ENCODE measurements around the gene KYNU. TPM values are rescaled to one million over a fixed set of nuclear protein-coding genes. Genes with fewer than 3 reads are reported as not detected.
A peak's percentile ranks its signal among the peaks of the same experiment; 100 is the strongest.
"Not testable (repeated sequence)": the region's sequence is repeated elsewhere in the genome, so short reads cannot be mapped to it uniquely, and the experiment has no call there.

KYNU gene
- total RNA-seq, 1 experiment from 2014 or later: 0.31 TPM

DNA sequence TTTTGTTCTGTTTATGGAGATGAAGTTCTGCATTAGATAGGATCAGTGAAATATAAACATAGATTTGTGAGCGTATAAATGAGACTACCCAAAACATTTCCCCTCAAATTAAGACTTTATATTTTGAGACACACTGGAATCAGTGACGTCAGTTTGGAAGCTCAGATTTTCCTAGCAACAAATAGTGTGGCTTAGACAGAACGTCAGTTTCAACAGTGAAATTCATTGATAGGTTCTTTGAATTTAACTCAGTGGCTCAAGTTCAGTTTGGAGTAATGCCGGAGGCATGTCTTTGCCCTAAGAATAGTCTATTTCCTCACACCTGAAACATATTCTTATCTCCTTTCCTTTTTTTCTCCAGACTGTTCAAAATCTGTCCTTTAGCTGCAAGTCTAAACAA lies 138.2 kb downstream of the KYNU start:
- no peak for DNase-seq
- H3K27me3 ChIP-seq (ENCODE audit: control insufficient read depth, insufficient read depth, low read length): no peaks in the 10 kb centered on the region
- H3K4me3 ChIP-seq (ENCODE audit: insufficient read depth, low read depth, low read length): no peak overlapping the region

DNA sequence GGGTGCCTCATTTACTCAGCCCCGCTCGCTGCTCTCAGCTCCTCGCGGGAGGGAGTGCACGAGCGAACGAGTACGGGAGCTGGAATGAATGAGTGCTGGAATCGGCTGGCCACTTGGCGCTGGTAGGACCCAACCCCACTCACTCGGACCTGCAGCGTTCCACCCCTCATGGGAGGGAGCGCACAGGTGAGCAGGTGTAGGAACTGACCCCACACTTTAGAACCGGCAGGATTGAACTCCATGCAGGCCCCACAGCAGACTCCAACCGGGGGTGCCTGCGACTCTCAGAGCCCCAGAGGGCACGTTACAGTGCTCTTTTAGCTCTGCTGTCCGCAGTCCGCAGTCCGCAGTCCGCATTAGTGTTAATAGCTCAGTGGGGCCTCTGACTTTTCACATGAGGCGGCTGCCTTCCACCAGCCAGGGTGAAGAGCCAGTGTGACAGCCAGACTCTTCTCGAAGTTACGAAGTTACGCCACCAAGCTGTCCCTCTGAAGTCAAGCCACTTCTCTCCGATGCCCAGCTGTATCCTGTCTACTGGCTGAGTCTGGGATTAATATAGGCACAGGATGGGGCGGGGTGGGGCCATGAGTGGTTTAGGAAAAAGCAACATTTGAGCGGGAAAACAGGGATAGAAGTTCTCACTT lies 149.1 kb downstream of the KYNU start:
- no peaks in the 10 kb centered on the region for H3K36me3 ChIP-seq (replicated peaks; ENCODE audit: control insufficient read depth, insufficient read depth, low read length)
- no peaks in the 10 kb centered on the region; the same call in 1 of the 2 replicates for H3K27me3 ChIP-seq (ENCODE audit: control insufficient read depth, insufficient read depth, low read length)
- DNase-seq: peak; percentile 10
- H3K4me3 ChIP-seq (ENCODE audit: insufficient read depth, low read depth, low read length): peak overlapping the region; percentile 40

More for the DNA sequence above, 138.2 kb downstream of the KYNU start:
- no peaks in the 10 kb centered on the region for H3K36me3 ChIP-seq (replicated peaks; ENCODE audit: control insufficient read depth, insufficient read depth, low read length)

DNA sequence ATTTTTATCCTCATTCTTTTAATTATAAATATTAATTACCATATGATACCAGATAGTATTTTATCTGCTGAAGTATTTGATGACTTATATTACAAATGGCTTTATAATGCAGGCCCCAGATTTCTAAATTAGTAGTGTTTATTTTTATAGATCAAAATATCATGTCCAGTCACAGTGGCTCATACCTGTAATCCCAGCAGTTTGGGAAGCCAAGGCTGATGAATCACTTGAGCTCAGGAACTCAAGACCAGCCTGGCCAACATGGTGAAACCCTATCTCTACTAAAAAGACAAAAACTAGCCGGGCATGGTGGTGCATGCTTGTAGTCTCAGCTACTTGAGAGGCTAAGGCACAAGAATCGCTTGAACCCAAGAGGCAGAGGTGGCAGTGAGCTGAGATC lies 151.7 kb downstream of the KYNU start:
- H3K27me3 ChIP-seq (ENCODE audit: control insufficient read depth, insufficient read depth, low read length): no peaks in the 10 kb centered on the region; the same call in 1 of the 2 replicates
- no peak for DNase-seq
- no peaks in the 10 kb centered on the region for H3K36me3 ChIP-seq (replicated peaks; ENCODE audit: control insufficient read depth, insufficient read depth, low read length)
- no peak overlapping the region for H3K4me3 ChIP-seq (ENCODE audit: insufficient read depth, low read depth, low read length)

DNA sequence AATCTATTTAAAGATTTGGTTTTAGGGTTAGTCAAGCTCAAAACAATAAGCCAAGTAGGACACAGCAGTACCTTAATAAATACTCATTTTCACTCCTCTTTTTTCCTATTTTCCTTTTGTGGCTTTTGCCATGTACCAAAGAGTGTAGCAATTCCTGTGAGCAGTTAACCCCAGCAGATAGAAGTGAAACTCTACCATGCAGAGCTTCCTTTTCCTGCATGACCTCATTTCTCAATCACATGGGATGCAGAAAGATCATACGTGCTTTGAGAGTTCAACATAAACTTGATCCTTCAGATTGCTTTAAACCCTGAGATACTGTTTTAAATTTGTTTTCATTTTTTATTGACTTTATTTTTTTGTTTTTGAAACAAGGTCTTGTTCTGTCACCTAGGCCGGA lies 152.7 kb downstream of the KYNU start:
- DNase-seq: no peak
- no peak overlapping the region for H3K4me3 ChIP-seq (ENCODE audit: insufficient read depth, low read depth, low read length)
- H3K36me3 ChIP-seq (replicated peaks; ENCODE audit: control insufficient read depth, insufficient read depth, low read length): no peaks in the 10 kb centered on the region
- H3K27me3 ChIP-seq (ENCODE audit: control insufficient read depth, insufficient read depth, low read length): no peaks in the 10 kb centered on the region; the same call in 1 of the 2 replicates

DNA sequence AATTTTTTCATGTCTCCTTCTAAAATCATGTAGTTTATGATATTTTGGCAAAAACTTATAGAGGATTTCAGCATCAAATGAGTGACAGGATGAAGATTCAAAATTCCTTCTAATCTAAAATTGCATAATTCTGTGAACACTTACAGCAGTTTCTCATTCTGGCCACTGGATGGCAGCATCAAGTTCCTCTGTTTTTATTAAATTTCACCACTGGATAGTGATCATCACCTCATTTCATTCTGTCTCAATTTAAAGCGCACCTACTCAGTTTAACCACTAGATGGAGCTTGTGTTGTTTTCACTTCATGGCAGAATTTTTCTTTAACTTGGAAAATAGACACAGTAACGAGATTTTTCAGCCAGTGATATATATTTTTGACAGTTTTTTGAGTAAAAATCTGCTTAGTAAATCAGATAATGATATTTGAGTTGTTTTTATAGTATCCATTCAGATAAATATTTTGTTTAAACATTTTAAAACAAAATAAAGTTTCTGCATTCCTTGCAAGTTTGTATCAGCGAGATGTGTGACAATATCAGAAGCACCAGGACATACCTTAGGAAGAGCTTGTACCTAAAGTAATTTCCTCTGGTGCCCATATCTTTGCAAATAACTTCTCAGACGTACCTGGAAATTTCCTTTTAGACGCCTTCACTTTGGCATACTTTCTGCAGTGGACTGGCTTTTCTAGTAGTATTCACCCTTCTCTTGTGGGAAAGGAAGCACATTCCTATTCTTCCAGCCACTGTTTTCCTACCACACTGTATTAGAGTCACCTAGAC lies 157.0 kb downstream of the KYNU start:
- no peaks in the 10 kb centered on the region for H3K36me3 ChIP-seq (replicated peaks; ENCODE audit: control insufficient read depth, insufficient read depth, low read length)
- peak; percentile 31 for DNase-seq
- H3K27me3 ChIP-seq (ENCODE audit: control insufficient read depth, insufficient read depth, low read length): no peaks in the 10 kb centered on the region

DNA sequence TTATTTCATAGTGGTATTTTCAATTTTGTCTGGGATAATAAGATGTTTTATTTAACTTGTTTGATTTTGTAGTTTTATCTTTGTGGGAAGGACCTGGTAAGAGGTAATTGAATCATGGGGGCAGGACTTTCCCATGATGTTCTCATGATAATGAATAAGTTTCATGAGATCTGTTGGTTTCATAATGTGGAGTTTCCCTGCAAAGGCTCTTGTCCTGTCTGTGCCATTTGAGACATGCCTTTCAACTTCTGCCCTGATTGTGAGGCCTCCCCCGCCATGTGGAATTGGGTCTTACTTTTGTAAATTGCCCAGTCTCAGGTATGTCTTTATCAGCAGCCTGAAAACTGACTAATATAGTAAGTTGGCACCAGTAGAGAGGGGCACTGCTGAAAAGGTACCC lies 174.0 kb downstream of the KYNU start:
- no peaks in the 10 kb centered on the region for H3K36me3 ChIP-seq (replicated peaks; ENCODE audit: control insufficient read depth, insufficient read depth, low read length)
- H3K4me3 ChIP-seq (ENCODE audit: insufficient read depth, low read depth, low read length): no peak overlapping the region
- no peak for DNase-seq
- H3K27me3 ChIP-seq (ENCODE audit: control insufficient read depth, insufficient read depth, low read length): no peaks in the 10 kb centered on the region

More for the DNA sequence above, 157.0 kb downstream of the KYNU start:
- H3K4me3 ChIP-seq (ENCODE audit: insufficient read depth, low read depth, low read length): no peak overlapping the region

DNA sequence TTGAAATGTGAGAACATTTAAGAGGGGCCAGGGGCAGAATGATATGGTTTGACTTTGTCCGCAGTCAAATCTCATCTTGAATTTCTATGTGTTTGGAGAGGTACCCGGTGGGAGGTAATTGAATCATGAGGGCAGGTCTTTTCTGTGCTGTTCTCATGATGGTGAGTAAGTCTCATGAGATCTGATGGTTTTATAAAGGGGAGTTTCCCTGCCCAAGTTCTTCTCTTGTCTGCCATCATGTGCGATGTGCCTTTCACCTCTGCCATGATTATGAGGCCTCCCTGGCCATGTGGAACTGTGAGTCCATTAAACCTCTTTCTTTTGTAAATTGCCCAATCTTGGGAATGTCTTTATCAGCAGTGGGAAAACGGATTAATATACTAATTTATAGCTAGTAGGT lies 176.0 kb downstream of the KYNU start:
- not testable (repeated sequence) for H3K27me3 ChIP-seq (ENCODE audit: control insufficient read depth, insufficient read depth, low read length); DNase-seq; H3K36me3 ChIP-seq (replicated peaks; ENCODE audit: control insufficient read depth, insufficient read depth, low read length); H3K4me3 ChIP-seq (ENCODE audit: insufficient read depth, low read depth, low read length)

DNA sequence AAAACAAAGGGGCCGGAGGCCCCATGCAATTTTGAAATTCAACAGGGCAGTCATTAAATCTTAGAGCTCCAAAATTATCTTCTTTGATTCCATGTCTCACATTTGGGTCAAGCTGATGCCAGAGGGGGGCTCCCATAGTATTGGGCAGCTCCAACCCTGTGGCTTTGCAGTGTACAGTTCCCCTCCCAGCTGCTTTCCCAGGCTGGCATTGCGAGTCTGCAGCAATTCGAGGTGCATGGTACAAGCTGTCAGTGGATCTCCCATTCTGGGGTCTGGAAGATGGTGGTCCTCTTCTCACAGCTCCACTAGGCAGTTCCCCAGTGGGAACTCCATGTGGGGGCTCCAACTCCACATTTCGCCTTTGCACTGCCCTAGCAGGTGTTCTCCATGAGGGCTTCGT lies 179.1 kb downstream of the KYNU start:
- Histone ChIP-seq H3K36me3 (replicated peaks; ENCODE audit: control insufficient read depth, insufficient read depth, low read length) (no peaks in the 10 kb centered on the region), H3K27me3 (ENCODE audit: control insufficient read depth, insufficient read depth, low read length) (no peaks in the 10 kb centered on the region), H3K4me3 (ENCODE audit: insufficient read depth, low read depth, low read length) (no peak overlapping the region)
- no peak for DNase-seq

DNA sequence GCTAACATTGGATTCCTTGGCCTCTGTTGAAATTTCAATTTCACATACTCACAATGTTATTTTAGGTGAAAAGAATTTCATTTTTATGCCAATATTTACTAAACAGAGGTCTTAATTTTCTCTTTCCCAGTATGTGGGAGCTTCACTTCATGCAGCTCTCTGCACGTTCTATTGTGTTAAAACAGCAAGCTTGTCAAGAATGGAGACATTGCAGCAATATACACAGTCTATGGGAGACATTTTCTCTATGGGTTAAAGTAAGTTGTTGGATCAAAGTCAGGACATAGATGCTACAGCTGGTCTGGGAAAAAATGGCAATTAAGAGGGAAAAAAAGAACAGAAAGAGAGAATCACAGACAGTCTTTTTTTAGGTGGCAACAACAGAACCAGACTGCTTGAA lies 181.4 kb downstream of the KYNU start:
- no peaks in the 10 kb centered on the region for H3K36me3 ChIP-seq (replicated peaks; ENCODE audit: control insufficient read depth, insufficient read depth, low read length)
- H3K27me3 ChIP-seq (ENCODE audit: control insufficient read depth, insufficient read depth, low read length): no peaks in the 10 kb centered on the region
- H3K4me3 ChIP-seq (ENCODE audit: insufficient read depth, low read depth, low read length): no peak overlapping the region
- DNase-seq: no peak

DNA sequence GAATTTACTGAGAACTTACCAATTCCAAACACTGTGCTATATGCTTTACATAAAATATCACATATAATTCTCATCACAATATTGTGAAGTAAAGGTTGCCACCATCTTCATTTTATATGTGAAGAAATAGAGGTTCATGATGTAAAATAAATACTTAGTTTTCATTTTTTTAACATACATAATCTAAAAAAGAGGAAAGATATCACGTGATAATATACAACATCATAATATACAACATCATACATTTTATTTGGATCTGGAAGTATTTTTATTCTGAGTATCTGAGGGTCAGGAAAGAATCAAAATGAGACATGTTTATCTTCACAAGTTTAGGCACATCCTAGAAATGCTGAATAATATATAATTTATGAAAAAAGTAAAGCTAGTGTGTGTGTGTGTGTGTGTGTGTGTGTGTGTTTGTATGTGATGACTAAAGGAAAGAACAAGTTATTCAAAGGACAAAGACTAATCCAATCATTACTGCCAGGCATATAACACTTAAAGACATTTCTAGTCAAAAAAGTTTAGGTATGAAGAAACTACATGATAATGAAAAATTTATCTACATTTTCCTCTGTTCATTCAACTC lies 186.2 kb downstream of the KYNU start:
- H3K4me3 ChIP-seq (ENCODE audit: insufficient read depth, low read depth, low read length): no peak overlapping the region
- DNase-seq: no peak
- no peaks in the 10 kb centered on the region for H3K27me3 ChIP-seq (ENCODE audit: control insufficient read depth, insufficient read depth, low read length)
- no peaks in the 10 kb centered on the region for H3K36me3 ChIP-seq (replicated peaks; ENCODE audit: control insufficient read depth, insufficient read depth, low read length)

DNA sequence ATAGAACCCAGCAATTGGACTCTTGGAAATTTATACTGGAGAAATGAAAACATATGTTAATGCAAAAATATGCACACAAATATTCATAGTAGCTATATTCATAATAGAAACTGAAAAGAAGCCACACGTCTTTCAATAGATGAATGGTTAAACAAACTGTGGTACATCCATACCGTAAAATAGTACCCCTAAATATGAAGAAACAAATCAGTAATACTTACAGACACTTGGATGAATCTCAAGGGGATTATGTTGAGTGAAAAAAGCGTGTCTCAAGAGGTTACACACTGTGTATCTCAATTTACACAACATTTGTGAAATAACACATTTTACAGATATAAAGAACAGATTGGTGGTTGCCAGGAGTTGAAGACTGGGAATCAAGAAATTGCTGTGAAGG lies 190.6 kb downstream of the KYNU start:
- no peak overlapping the region for H3K4me3 ChIP-seq (ENCODE audit: insufficient read depth, low read depth, low read length)
- no peak for DNase-seq
- H3K36me3 ChIP-seq (replicated peaks; ENCODE audit: control insufficient read depth, insufficient read depth, low read length): no peaks in the 10 kb centered on the region
- H3K27me3 ChIP-seq (ENCODE audit: control insufficient read depth, insufficient read depth, low read length): no peaks in the 10 kb centered on the region

DNA sequence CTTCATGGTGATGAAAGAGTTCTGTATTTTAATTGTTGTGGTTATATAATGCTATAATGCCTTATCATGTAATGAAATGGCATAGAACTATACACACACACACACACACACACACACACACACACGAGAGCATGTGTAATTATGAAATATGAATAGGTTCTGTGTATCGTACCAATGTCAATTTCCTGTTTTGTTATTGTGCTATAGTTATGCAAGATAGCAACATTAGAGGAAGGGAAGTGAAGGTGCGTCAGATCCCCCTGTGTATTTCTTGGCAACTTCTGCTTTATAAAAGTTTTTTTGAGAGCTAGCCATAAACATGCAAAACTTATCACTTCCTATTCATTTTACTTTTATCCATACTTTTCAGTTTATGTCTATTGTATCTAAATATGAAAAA lies 191.0 kb downstream of the KYNU start:
- Histone ChIP-seq H3K4me3 (ENCODE audit: insufficient read depth, low read depth, low read length) (no peak overlapping the region), H3K36me3 (replicated peaks; ENCODE audit: control insufficient read depth, insufficient read depth, low read length) (no peaks in the 10 kb centered on the region), H3K27me3 (ENCODE audit: control insufficient read depth, insufficient read depth, low read length) (no peaks in the 10 kb centered on the region)
- DNase-seq: no peak

DNA sequence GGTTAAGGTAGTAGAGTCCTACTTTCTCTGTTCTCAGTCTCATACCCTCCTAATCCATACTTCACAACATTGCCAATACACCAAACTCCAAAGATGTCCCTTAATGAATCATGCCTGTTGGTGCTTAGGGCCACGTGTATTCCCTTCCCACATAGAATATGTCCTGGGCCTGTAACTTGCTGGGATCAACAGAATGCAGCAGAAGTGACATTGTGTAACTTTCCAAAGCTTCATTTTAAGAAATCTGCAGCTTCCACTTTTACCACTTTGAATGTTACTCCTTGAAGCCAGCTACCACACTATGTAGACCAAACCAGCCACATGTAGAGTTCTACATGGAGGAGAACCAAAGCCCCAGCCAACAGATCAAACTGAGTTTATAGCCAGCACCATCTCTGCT lies 193.2 kb downstream of the KYNU start:
- H3K4me3 ChIP-seq (ENCODE audit: insufficient read depth, low read depth, low read length): no peak overlapping the region
- no peak for DNase-seq
- no peaks in the 10 kb centered on the region for H3K36me3 ChIP-seq (replicated peaks; ENCODE audit: control insufficient read depth, insufficient read depth, low read length)
- H3K27me3 ChIP-seq (ENCODE audit: control insufficient read depth, insufficient read depth, low read length): no peaks in the 10 kb centered on the region

DNA sequence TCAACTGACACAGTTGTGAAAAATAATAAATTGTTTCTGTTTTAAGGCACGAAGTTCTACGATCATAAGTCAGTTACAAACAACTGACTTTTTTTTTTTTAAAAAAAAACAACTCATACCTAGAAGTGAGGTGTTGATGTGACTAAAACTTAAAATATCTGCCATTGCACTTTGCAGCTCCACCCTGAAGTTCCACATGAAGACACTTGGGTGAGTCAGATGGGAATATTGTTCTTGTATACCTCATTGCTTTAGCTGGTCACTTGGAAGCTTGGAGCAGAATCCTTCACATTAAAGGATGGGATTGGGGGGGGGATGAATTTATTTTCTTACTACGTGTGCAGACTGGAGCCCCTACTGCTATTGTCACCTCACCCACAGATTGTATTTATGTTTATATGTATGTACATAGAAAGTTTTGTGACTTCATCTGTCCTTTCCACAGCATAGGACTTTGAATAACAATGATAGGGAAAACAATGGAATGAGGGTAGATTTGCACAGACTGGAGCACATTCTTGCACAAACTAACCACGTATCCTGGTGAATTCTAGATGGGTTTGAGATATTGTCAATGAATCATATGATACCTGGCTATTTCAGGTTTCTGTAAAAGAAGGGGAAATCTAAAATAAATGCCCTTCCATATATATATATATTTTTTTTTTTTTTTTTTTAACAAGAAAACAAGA lies 193.9 kb downstream of the KYNU start:
- DNase-seq: no peak
- H3K4me3 ChIP-seq (ENCODE audit: insufficient read depth, low read depth, low read length): no peak overlapping the region
- H3K36me3 ChIP-seq (replicated peaks; ENCODE audit: control insufficient read depth, insufficient read depth, low read length): no peaks in the 10 kb centered on the region
- no peaks in the 10 kb centered on the region for H3K27me3 ChIP-seq (ENCODE audit: control insufficient read depth, insufficient read depth, low read length)

DNA sequence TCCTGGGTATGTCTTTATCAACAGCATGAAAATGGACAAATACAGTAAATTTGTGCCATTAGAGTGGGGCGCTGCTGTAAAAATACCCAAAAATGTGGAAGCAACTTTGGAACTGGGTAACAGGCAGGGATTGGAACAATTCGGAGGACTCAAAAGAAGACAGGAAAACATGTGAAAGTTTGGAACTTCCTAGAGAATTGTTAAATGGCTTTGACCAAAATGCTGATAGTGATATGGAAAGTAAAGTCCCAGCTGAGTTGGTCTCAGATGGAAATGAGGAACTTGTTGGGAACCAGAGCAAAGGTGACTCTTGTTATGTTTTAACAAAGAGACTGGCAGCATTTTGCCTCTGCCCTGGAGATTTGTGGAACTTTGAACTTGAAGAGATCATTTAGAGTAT lies 197.4 kb downstream of the KYNU start:
- not testable (repeated sequence) for H3K36me3 ChIP-seq (replicated peaks; ENCODE audit: control insufficient read depth, insufficient read depth, low read length); DNase-seq; H3K27me3 ChIP-seq (ENCODE audit: control insufficient read depth, insufficient read depth, low read length); H3K4me3 ChIP-seq (ENCODE audit: insufficient read depth, low read depth, low read length)
